ENCODE results near the gene SLC1A3.

SLC1A3 gene

DNA sequence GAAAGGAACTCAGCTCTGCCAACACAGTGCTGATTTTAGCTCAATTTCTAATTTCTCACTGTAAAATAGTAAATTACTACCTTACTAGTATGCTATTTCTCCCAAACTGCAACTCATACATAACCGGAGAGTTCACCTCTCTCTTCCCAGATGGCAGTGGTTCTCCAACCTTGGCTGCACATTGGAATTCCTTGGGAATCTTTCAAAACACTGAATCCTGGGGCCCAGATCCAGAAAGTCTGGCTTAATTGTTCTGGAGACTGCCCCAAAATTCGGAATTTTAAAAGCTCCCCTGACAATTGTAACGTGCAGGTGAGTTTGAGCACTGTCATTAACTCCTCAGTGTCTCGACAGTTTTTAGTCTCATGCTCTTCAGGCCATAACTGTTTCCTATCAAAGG is 100.3 kb downstream of the SLC1A3 start:
- H3K4me3 ChIP-seq (ENCODE audit: low read length), result no peak overlapping the region
- DNase-seq (ENCODE audit: low read depth), result no peak
- TF ChIP-seq, protein P1, sequence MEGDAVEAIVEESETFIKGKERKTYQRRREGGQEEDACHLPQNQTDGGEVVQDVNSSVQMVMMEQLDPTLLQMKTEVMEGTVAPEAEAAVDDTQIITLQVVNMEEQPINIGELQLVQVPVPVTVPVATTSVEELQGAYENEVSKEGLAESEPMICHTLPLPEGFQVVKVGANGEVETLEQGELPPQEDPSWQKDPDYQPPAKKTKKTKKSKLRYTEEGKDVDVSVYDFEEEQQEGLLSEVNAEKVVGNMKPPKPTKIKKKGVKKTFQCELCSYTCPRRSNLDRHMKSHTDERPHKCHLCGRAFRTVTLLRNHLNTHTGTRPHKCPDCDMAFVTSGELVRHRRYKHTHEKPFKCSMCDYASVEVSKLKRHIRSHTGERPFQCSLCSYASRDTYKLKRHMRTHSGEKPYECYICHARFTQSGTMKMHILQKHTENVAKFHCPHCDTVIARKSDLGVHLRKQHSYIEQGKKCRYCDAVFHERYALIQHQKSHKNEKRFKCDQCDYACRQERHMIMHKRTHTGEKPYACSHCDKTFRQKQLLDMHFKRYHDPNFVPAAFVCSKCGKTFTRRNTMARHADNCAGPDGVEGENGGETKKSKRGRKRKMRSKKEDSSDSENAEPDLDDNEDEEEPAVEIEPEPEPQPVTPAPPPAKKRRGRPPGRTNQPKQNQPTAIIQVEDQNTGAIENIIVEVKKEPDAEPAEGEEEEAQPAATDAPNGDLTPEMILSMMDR (IDR thresholded peaks at IDR 0.05; ENCODE audit: insufficient read depth, low read depth, low read length, missing control alignments), result no peak

DNA sequence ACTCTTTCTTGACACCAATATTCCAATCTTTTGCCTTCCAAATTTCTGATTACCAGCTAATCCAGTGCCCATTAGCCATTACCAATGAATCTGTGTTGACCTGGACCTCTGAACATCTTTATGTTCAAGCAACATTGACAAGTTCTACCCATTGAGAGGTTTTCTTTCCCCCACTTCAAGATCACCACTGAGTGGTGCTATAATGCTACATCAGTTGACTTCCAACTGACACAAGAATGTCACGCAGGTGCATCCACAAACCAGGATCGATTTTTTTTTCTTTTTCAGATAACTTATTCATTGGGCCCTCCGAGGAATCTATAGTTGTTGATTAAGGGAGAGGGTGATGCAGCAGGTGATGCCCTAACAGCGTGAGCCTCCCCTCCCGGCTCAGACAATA is 102.6 kb downstream of the SLC1A3 start:
- DNase-seq (ENCODE audit: low read depth), result no peak
- no peak overlapping the region for H3K4me3 ChIP-seq (ENCODE audit: low read length)
- TF ChIP-seq, protein P1 (IDR thresholded peaks at IDR 0.05; ENCODE audit: insufficient read depth, low read depth, low read length, missing control alignments), result no peak

DNA sequence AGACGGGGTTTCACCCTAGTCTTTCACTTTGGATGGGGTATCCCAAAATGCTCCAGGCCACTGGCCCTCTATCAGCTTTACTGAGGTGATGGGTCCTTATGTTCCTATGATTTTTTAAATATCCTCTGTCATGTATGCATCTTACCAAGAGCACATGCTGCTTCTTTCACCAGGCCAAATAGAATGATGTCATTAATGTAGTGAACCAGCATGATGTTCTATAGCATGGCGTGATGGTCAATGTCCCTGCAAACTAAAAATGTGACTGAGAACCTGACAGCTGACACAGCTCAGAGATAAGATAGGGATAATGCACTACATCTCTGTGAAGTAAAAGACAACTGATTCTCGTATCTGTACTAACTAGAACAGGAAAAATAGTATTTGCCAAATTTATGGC is 103.6 kb downstream of the SLC1A3 start:
- no peak for DNase-seq (ENCODE audit: low read depth)
- H3K4me3 ChIP-seq (ENCODE audit: low read length), result no peak overlapping the region
- TF ChIP-seq, protein P1 (IDR thresholded peaks at IDR 0.05; ENCODE audit: insufficient read depth, low read depth, low read length, missing control alignments), result no peak

DNA sequence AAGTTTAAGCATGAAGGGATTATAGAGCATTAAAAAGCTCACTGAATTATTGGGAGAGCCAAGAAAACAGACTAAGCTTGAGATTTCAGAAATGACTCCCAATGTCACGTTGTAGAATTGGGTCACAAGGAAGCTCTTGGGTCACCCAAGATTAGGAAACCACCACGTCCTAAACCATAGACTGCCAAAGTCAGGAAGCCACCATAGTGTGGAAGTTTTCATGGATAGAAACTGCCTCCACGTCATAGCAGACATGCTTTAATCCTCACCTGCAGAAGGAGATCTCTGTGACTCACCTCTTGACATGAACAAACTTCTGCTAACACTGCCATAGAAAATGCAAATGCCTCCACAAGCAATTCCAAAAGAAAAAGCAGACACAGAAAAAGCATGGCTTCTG is 106.3 kb downstream of the SLC1A3 start:
- DNase-seq (ENCODE audit: low read depth), result peak; percentile 63
- TF ChIP-seq, protein P1 (IDR thresholded peaks at IDR 0.05; ENCODE audit: insufficient read depth, low read depth, low read length, missing control alignments), result no peak

DNA sequence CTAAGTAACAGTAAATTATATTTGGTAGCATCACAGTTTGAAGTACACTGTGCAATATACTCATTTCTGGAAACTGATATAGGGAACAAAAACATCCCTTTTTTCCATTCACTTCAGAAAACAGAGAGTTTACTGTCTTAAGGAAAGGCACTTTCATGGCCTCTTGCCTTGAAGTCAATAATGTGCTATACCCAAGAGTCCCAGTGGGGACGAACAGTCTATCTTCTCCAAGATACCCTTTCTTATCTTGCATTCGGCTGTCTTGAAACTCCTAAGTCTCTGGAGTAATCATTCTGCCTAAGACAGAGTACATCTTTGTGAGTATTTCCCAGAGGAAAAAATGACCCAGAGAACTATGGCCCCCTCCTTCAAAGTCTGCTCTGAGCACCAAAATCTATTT is 107.1 kb downstream of the SLC1A3 start:
- no peak for DNase-seq (ENCODE audit: low read depth)
- TF ChIP-seq, protein P1 (IDR thresholded peaks at IDR 0.05; ENCODE audit: insufficient read depth, low read depth, low read length, missing control alignments), result no peak

More for the DNA sequence above, 106.3 kb downstream of the SLC1A3 start:
- no peak overlapping the region for H3K4me3 ChIP-seq (ENCODE audit: low read length)

DNA sequence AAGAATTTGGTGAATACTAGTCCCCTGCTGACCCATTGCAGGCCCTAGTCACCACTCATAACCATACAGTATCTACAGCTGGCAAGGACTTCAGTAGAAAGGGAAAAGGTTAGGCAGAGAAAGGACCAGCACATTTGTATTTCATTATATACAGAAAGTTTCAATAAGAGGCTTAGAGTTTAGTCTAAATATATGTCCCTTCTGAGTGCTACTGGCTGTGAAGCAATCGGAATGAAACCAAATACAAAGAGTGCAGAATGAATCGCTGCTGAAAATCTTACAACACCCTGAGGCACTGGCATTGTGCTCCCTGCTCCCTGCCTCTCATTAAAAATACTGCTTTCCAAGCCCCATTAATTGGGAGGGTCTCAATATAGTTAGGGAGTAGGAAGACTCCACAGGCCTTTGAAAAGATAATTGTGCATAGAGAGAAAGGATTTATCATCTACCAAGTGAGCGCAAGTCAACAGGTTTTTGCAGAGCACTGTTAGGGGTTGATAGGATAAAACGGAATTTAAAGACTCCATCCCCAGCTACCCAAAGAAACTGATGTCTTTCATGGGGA is 110.8 kb downstream of the SLC1A3 start:
- TF ChIP-seq, protein P1 (IDR thresholded peaks at IDR 0.05; ENCODE audit: insufficient read depth, low read depth, low read length, missing control alignments), result no peak
- no peak overlapping the region for H3K4me3 ChIP-seq (ENCODE audit: low read length)
- no peak for DNase-seq (ENCODE audit: low read depth)

More for the DNA sequence above, 107.1 kb downstream of the SLC1A3 start:
- H3K4me3 ChIP-seq (ENCODE audit: low read length), result no peak overlapping the region

DNA sequence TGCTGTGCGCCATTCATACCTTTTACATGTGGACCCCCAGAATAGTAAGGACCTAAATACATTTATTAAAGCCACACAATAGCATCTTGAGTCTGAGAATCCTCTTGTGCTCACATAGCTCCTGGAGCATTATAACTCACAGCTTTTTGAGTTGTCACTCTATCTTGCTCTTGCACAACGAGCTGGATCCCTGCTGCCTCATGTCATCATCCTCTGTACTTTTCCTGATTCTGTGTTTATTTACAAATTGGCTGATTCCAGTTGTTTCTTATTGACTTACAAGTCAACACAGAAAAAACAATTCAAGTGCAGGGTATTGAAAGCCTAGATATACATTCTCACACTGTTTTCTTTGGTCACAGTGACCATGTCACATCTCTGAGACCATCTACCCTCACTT is 112.9 kb downstream of the SLC1A3 start:
- TF ChIP-seq, protein P1 (IDR thresholded peaks at IDR 0.05; ENCODE audit: insufficient read depth, low read depth, low read length, missing control alignments), result no peak
- no peak for DNase-seq (ENCODE audit: low read depth)
- no peak overlapping the region for H3K4me3 ChIP-seq (ENCODE audit: low read length)

All from epithelial cell of esophagus (primary cell).